ENCODE data around the gene COL2A1.

COL2A1 gene

GRCh38 chr12:47977046-47977771 is 27.1 kb downstream of the COL2A1 start:
- TF ChIP-seq GLIS3 (CRISPR knock-in tag; IDR thresholded peaks at IDR 0.05) (no peak), TCF4 (CRISPR knock-in tag; IDR thresholded peaks at IDR 0.05; ENCODE audit: borderline replicate concordance) (no peak), OSR1 (CRISPR knock-in tag; IDR thresholded peaks at IDR 0.05) (no peak), TSHZ2 (CRISPR knock-in tag; IDR thresholded peaks at IDR 0.05) (no peak), CSRNP3 (CRISPR knock-in tag; IDR thresholded peaks at IDR 0.05) (no peak), ZFP30 (CRISPR knock-in tag; IDR thresholded peaks at IDR 0.05) (no peak), PATZ1 (CRISPR knock-in tag; IDR thresholded peaks at IDR 0.05; ENCODE audit: borderline replicate concordance) (no peak), ZC3H10 (CRISPR knock-in tag; IDR thresholded peaks at IDR 0.05) (no peak), ARNTL (CRISPR knock-in tag; IDR thresholded peaks at IDR 0.05; ENCODE audit: borderline replicate concordance, low read depth) (no peak), ZNF70 (CRISPR knock-in tag; IDR thresholded peaks at IDR 0.05) (no peak), ESRRG (CRISPR knock-in tag; IDR thresholded peaks at IDR 0.05) (no peak), ISL1 (CRISPR knock-in tag; IDR thresholded peaks at IDR 0.05) (no peak), SNAI2 (CRISPR knock-in tag; IDR thresholded peaks at IDR 0.05) (no peak), ZNF8 (CRISPR knock-in tag; IDR thresholded peaks at IDR 0.05) (no peak), BACH2 (CRISPR knock-in tag; IDR thresholded peaks at IDR 0.05; ENCODE audit: borderline replicate concordance) (no peak), CSDC2 (CRISPR knock-in tag; IDR thresholded peaks at IDR 0.05) (no peak), TOX (CRISPR knock-in tag; IDR thresholded peaks at IDR 0.05; ENCODE audit: borderline replicate concordance) (no peak), RARB (CRISPR knock-in tag; IDR thresholded peaks at IDR 0.05) (no peak), ZNF565 (CRISPR knock-in tag; conservative IDR thresholded peaks at IDR 0.05; ENCODE audit: low read depth) (no peak)

GRCh38 chr12:47975816-47976215 is 28.5 kb downstream of the COL2A1 start:
- ATAC-seq = no peak
- no peak for TF ChIP-seq TSHZ2 (CRISPR knock-in tag; IDR thresholded peaks at IDR 0.05)
- no peak for TF ChIP-seq ZNF70 (CRISPR knock-in tag; IDR thresholded peaks at IDR 0.05)
- no peak for TF ChIP-seq ZC3H10 (CRISPR knock-in tag; IDR thresholded peaks at IDR 0.05)
- no peak for TF ChIP-seq TOX (CRISPR knock-in tag; IDR thresholded peaks at IDR 0.05; ENCODE audit: borderline replicate concordance)
- TF ChIP-seq SNAI2 (CRISPR knock-in tag; IDR thresholded peaks at IDR 0.05) = no peak
- TF ChIP-seq ZNF8 (CRISPR knock-in tag; IDR thresholded peaks at IDR 0.05) = no peak
- TF ChIP-seq RARB (CRISPR knock-in tag; IDR thresholded peaks at IDR 0.05) = no peak
- TF ChIP-seq PPARA (CRISPR knock-in tag; IDR thresholded peaks at IDR 0.05; ENCODE audit: borderline replicate concordance) = no peak
- TF ChIP-seq CREB5 (CRISPR knock-in tag; IDR thresholded peaks at IDR 0.05; ENCODE audit: low read depth) = no peak

More at GRCh38 chr12:47977046-47977771, 27.1 kb downstream of the COL2A1 start:
- no peak for ATAC-seq
